ENCODE data around the gene DDR1. TPM values are rescaled to one million over a fixed set of nuclear protein-coding genes. Genes with fewer than 3 reads are reported as not detected.

Gene DDR1
- polyA plus RNA-seq, 1 donor from 2014 or later, result 196 TPM

GRCh38 chr6:30885481-30885998, 1.2 kb downstream of the DDR1 start:
- Histone ChIP-seq H3F3A (ENCODE audit: insufficient read depth, low read length, poor library complexity, severe bottlenecking) (peaks cover 17% of the 10 kb centered on the region), H2AFZ (ENCODE audit: low read depth, low read length) (no peak overlapping the region), H3K27me3 (ENCODE audit: insufficient read depth, low read depth, low read length) (no peaks in the 10 kb centered on the region), H3K4me3 (ENCODE audit: low read length) (peak overlapping the region; percentile 72), H3K27ac (ENCODE audit: low read length) (peak overlapping the region; percentile 100), H3K9me3 (ENCODE audit: low read length) (no peaks in the 10 kb centered on the region), H4K20me1 (ENCODE audit: insufficient read depth) (peaks cover 5% of the 10 kb centered on the region), H3K79me2 (replicated peaks; ENCODE audit: insufficient read depth, low read length) (peaks cover 95% of the 10 kb centered on the region), H3K9ac (ENCODE audit: low read length) (peak overlapping the region; percentile 99), H3K9me2 (ENCODE audit: insufficient read depth, low read length) (no peaks in the 10 kb centered on the region), H3K4me2 (ENCODE audit: low read length) (peak overlapping the region; percentile 89), H3K36me3 (ENCODE audit: insufficient read depth, low read length) (peaks cover 6% of the 10 kb centered on the region)
- TF ChIP-seq SMC3 (conservative IDR thresholded peaks at IDR 0.05; ENCODE audit: poor library complexity) (no peak), TAF1 (IDR thresholded peaks at IDR 0.05; ENCODE audit: low read depth) (no peak), EZH2 (IDR thresholded peaks at IDR 0.05; ENCODE audit: borderline replicate concordance, insufficient read depth, low read length, poor library complexity, severe bottlenecking) (no peak), REST (IDR thresholded peaks at IDR 0.05; ENCODE audit: borderline replicate concordance) (no peak), MXI1 (conservative IDR thresholded peaks at IDR 0.05; ENCODE audit: poor library complexity, severe bottlenecking) (no peak), RAD21 (conservative IDR thresholded peaks at IDR 0.05) (no peak), CTCF (IDR thresholded peaks at IDR 0.05; ENCODE audit: poor library complexity, severe bottlenecking) (no peak), EP300 (conservative IDR thresholded peaks at IDR 0.05; ENCODE audit: poor library complexity, severe bottlenecking) (no peak), POLR2AphosphoS5 (IDR thresholded peaks at IDR 0.05) (no peak)

- H3K79me2 ChIP-seq (replicated peaks; ENCODE audit: insufficient read depth, low read length), result peaks cover 95% of the 10 kb centered on the region
Measured at GRCh38 chr6:30885999-30886896, 1.9 kb downstream of the DDR1 start.

More at GRCh38 chr6:30885999-30886896, 1.9 kb downstream of the DDR1 start:
- Histone ChIP-seq H3K9me2 (ENCODE audit: insufficient read depth, low read length) (no peaks in the 10 kb centered on the region), H3K9me3 (ENCODE audit: low read length) (no peaks in the 10 kb centered on the region), H3K4me2 (ENCODE audit: low read length) (peak overlapping the region; percentile 89), H2AFZ (ENCODE audit: low read depth, low read length) (peak overlapping the region; percentile 34), H3K36me3 (ENCODE audit: insufficient read depth, low read length) (peaks cover 6% of the 10 kb centered on the region), H3K9ac (ENCODE audit: low read length) (peak overlapping the region; percentile 99), H3K27ac (ENCODE audit: low read length) (peak overlapping the region; percentile 100), H4K20me1 (ENCODE audit: insufficient read depth) (peaks cover 5% of the 10 kb centered on the region), H3K27me3 (ENCODE audit: insufficient read depth, low read depth, low read length) (no peaks in the 10 kb centered on the region), H3K4me3 (ENCODE audit: low read length) (peak overlapping the region; percentile 72), H3F3A (ENCODE audit: insufficient read depth, low read length, poor library complexity, severe bottlenecking) (peaks cover 17% of the 10 kb centered on the region)
- TF ChIP-seq POLR2AphosphoS5 (IDR thresholded peaks at IDR 0.05), result peak; percentile 99
- no peak for TF ChIP-seq RAD21 (conservative IDR thresholded peaks at IDR 0.05)
- peak; percentile 44 for TF ChIP-seq MXI1 (conservative IDR thresholded peaks at IDR 0.05; ENCODE audit: poor library complexity, severe bottlenecking)
- peak; percentile 90 for TF ChIP-seq REST (IDR thresholded peaks at IDR 0.05; ENCODE audit: borderline replicate concordance)
- peak; percentile 32 for TF ChIP-seq SMC3 (conservative IDR thresholded peaks at IDR 0.05; ENCODE audit: poor library complexity)
- peak; percentile 86 for TF ChIP-seq TAF1 (IDR thresholded peaks at IDR 0.05; ENCODE audit: low read depth)
- no peak for TF ChIP-seq CTCF (IDR thresholded peaks at IDR 0.05; ENCODE audit: poor library complexity, severe bottlenecking)
- TF ChIP-seq EZH2 (IDR thresholded peaks at IDR 0.05; ENCODE audit: borderline replicate concordance, insufficient read depth, low read length, poor library complexity, severe bottlenecking), result no peak
- peak; percentile 60 for TF ChIP-seq EP300 (conservative IDR thresholded peaks at IDR 0.05; ENCODE audit: poor library complexity, severe bottlenecking)
